Mucosa of rectum (tissue), 2 donors: ENCODE measurements around the gene RRAS.
A peak's percentile ranks its signal among the peaks of the same experiment; 100 is the strongest.

Source experiments
- H3K27ac ChIP-seq, 2 donors: one replicate each; pipeline ENCODE4 v1.7.0; 2013; ENCODE audit warnings: inconsistent platforms in 2 of 2, low read depth in 2 of 2, low read length in 2 of 2
- H3K27me3 ChIP-seq, 2 donors: one replicate each; pipeline ENCODE4 v1.7.0; 2013; ENCODE audit warnings: low read length in 2 of 2; ENCODE audit not compliant: control insufficient read depth in 2 of 2, insufficient read depth in 2 of 2
- H3K36me3 ChIP-seq, 2 donors: one replicate each; pipeline ENCODE4 v1.7.0; 2013; ENCODE audit warnings: low read length in 2 of 2; ENCODE audit not compliant: control insufficient read depth in 2 of 2, insufficient read depth in 2 of 2
- H3K4me1 ChIP-seq, 2 donors: one replicate each; pipeline ENCODE4 v1.7.0; 2013; ENCODE audit warnings: low read length in 2 of 2, mild to moderate bottlenecking in 1 of 2; ENCODE audit not compliant: control insufficient read depth in 2 of 2, insufficient read depth in 2 of 2
- H3K4me3 ChIP-seq, 2 donors: one replicate each; pipeline ENCODE4 v1.7.0; 2013; ENCODE audit warnings: low read length in 2 of 2
- H3K9ac ChIP-seq, 2 donors: one replicate each; pipeline ENCODE4 v1.7.0; 2013; ENCODE audit warnings: low read length in 2 of 2, low read depth in 1 of 2, mild to moderate bottlenecking in 1 of 2
- H3K9me3 ChIP-seq, 2 donors: one replicate each; pipeline ENCODE4 v1.7.0; 2013; ENCODE audit warnings: low read length in 2 of 2; ENCODE audit not compliant: control insufficient read depth in 2 of 2
- donor health status: healthy.
- donor health status: Normal muscosa, but diverticular disease.

Gene RRAS

GRCh38 chr19:49664171-49665035 is 24.5 kb upstream of the RRAS start:
- H3K4me1 ChIP-seq = peaks cover 16 to 17% of the 10 kb centered on the region in 2 donors
- H3K27me3 ChIP-seq = no peaks in the 10 kb centered on the region
- peaks cover 16 to 27% of the 10 kb centered on the region in 2 donors for H3K36me3 ChIP-seq
- no peaks in the 10 kb centered on the region for H3K9me3 ChIP-seq
- H3K4me3 ChIP-seq = peak overlapping the region; percentile 89 to 98
- peak overlapping the region; percentile 84 to 96 for H3K27ac ChIP-seq
- H3K9ac ChIP-seq = peak overlapping the region; percentile 78 to 86

GRCh38 chr19:49663224-49663623 is 23.3 kb upstream of the RRAS start:
- no peak overlapping the region for H3K27ac ChIP-seq
- H3K27me3 ChIP-seq = no peaks in the 10 kb centered on the region
- no peaks in the 10 kb centered on the region for H3K9me3 ChIP-seq
- peaks cover 25 to 36% of the 10 kb centered on the region in 2 donors for H3K36me3 ChIP-seq
- H3K4me3 ChIP-seq = peak overlapping the region in 1 of 2 donors; percentile 89
- peaks cover 16 to 17% of the 10 kb centered on the region in 2 donors for H3K4me1 ChIP-seq
- H3K9ac ChIP-seq = no peak overlapping the region

GRCh38 chr19:49662011-49662410 is 22.1 kb upstream of the RRAS start:
- Histone ChIP-seq H3K4me3 (no peak overlapping the region), H3K9me3 (no peaks in the 10 kb centered on the region), H3K36me3 (peaks cover 32 to 45% of the 10 kb centered on the region in 2 donors), H3K4me1 (peaks cover 16 to 17% of the 10 kb centered on the region in 2 donors), H3K27me3 (no peaks in the 10 kb centered on the region), H3K9ac (no peak overlapping the region), H3K27ac (no peak overlapping the region)

- H3K9ac ChIP-seq = no peak overlapping the region
- H3K4me3 ChIP-seq = no peak overlapping the region
- no peak overlapping the region for H3K27ac ChIP-seq
- no peaks in the 10 kb centered on the region for H3K9me3 ChIP-seq
- H3K36me3 ChIP-seq = peaks cover 41 to 60% of the 10 kb centered on the region in 2 donors
- peaks cover 8 to 9% of the 10 kb centered on the region in 2 donors for H3K4me1 ChIP-seq
- no peaks in the 10 kb centered on the region for H3K27me3 ChIP-seq
Measured at GRCh38 chr19:49660338-49660961, 20.5 kb upstream of the RRAS start.

GRCh38 chr19:49658566-49659442 is 18.9 kb upstream of the RRAS start:
- Histone ChIP-seq H3K4me3 (no peak overlapping the region), H3K27ac (no peak overlapping the region), H3K9ac (no peak overlapping the region), H3K27me3 (no peaks in the 10 kb centered on the region), H3K9me3 (no peaks in the 10 kb centered on the region), H3K36me3 (peaks cover 53 to 74% of the 10 kb centered on the region in 2 donors), H3K4me1 (peaks cover 0 to 3% of the 10 kb centered on the region in 2 donors)

- Histone ChIP-seq H3K27me3 (no peaks in the 10 kb centered on the region), H3K4me1 (no peaks in the 10 kb centered on the region), H3K9ac (no peak overlapping the region), H3K27ac (no peak overlapping the region), H3K36me3 (peaks cover 59 to 80% of the 10 kb centered on the region in 2 donors), H3K4me3 (no peak overlapping the region), H3K9me3 (no peaks in the 10 kb centered on the region)
Measured at GRCh38 chr19:49658139-49658517, 18.2 kb upstream of the RRAS start.

GRCh38 chr19:49657493-49658138 is 17.7 kb upstream of the RRAS start:
- H3K4me3 ChIP-seq = no peak overlapping the region
- H3K9ac ChIP-seq = no peak overlapping the region
- H3K27ac ChIP-seq = no peak overlapping the region
- no peaks in the 10 kb centered on the region for H3K9me3 ChIP-seq
- no peaks in the 10 kb centered on the region for H3K4me1 ChIP-seq
- peaks cover 63 to 82% of the 10 kb centered on the region in 2 donors for H3K36me3 ChIP-seq
- H3K27me3 ChIP-seq = no peaks in the 10 kb centered on the region

GRCh38 chr19:49656456-49657109 is 16.6 kb upstream of the RRAS start:
- H3K27ac ChIP-seq = no peak overlapping the region
- no peaks in the 10 kb centered on the region for H3K27me3 ChIP-seq
- no peaks in the 10 kb centered on the region for H3K4me1 ChIP-seq
- H3K9ac ChIP-seq = no peak overlapping the region
- H3K4me3 ChIP-seq = no peak overlapping the region
- H3K9me3 ChIP-seq = no peaks in the 10 kb centered on the region
- peaks cover 61 to 73% of the 10 kb centered on the region in 2 donors for H3K36me3 ChIP-seq
